CD4-positive, alpha-beta T cell treated with Interleukin-2 at 100 ng/mL for 4 hours (primary cell): ENCODE measurements around the gene KLF16.

Experiments
- DNase-seq: peaks from one replicate; pipeline ENCODE4 v3.0.0-alpha.2; 2020; ENCODE audit warnings: low spot score

KLF16 gene

DNA sequence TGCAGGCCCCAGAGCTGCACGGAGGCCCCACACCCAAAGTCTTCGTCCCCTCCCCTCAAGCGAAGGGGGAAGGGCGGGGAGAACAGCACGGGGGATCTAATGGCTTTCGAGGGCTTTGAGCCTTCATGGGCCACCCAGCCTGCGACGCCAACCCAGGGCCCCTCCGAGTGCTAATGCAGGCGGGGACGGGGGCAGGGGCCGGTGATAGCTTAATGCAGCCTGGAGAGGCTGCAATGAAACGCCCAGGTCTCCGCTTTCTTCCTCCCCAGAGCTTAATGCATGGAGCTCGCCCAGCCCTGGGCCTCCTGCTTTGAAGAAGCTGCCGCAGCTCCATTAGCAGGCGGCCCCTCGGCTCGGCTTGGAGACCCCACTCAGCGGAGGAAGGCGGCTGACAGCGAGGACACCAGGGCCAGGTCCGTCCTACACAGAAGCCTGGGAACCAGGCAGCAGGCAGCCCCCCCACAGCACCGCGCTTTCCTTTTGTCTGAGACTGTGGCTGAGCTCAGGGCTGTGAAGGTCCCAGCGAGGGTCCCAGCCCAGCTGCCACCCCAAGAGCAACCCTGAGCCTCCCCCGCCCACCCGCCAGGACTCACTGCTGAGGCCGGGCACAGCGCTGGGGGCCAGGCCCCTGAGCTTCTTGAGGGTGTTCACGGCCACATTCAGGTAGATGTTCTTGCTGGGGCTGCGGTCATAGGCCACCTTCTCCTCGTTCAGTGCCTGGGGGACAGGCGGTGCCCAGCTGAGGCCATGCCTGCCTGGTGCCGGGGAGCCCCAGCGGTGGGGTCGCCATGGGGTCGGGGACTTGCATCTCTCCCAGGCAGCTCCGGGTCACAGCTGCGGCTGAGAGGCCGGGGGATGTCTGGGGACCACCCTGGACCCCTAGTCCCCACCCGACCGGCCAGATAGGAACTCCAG is 43.8 kb downstream of the KLF16 start:
- no peak for DNase-seq

GRCh38 chr19:1818549-1819195 is 44.7 kb downstream of the KLF16 start:
- DNase-seq, result no peak

DNA sequence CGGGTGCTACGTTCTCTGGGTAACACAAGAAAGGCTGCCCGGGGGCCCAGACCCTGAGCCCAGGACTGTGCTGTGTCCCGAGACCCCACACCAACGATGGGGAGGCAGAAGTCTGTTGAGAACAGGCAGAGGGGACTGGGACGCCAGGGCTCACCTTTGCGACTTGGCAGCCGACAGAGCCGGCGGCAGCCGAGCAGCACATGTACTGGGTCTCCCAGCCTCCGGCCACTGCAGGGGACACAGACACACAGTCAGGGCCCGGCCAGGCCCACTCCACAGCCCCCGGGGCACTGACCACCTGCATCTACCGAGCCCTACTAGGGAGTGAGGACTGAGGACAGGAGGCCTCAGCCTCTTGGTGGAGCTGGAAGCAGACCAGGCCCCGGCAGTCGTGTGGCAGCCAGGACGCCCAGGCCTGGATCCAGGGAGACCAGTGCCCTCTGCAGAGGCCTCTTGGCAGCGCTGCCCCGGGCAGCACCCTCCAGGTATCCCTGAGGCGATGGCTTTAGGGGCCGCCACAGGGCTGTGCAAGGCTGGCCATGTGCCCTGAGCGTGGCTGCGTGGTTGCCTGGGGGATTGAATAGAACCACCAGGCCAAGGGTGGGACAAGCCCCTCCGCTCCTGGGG is 45.7 kb downstream of the KLF16 start:
- DNase-seq, result no peak

- no peak for DNase-seq
These were observed 46.7 kb downstream of the KLF16 start for GRCh38 chr19:1816530-1817298.

DNA sequence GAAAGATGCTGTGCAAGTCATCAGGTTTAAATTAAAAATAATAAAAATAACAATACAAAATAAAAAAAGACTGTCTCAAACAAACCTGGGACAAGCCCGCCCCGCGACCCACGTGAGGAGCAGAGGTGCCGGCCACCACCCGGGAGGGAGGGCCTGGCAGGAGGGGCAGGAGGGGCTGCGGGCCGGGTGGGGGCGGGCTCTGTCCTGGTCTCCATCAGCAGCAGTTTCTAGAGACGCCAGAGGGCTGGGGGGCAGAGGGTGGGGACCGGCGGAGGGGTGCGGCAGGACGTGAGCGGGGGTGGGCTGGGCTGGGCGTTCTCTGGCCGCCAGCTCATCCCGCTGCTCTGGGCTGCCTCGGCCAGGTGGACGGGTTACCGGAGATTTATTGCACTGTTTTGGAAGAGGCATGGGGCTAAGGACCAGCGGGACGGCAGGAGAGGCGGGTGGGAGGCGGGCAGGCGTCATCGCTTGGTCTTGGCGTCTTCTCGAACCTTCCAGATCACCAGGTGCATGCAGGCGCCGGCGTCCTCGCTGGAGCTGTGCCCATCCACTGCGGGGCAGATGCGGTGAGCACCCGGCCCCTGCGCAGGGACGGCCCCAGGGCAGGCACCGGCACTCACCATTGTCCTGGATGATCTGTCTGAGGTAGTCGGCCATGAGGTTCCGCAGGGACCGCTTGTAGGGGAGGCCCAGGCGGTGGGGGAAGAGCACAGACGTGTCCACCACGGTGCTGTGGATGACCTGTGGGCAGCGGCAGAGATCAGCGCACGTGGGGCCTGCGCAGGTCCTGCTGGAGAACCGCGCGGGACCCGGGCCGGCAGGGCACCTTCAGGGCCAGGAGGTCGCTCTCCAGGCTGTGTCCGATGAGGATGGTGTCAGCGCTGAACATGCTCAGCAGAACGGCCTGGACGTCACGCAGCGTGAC is 47.5 kb downstream of the KLF16 start:
- DNase-seq, result no peak

- DNase-seq, result no peak
These were observed 48.4 kb downstream of the KLF16 start for GRCh38 chr19:1814833-1815604.

- no peak for DNase-seq
These were observed 49.0 kb downstream of the KLF16 start for GRCh38 chr19:1814391-1814790.

GRCh38 chr19:1813192-1814182 is 49.9 kb downstream of the KLF16 start:
- no peak for DNase-seq

DNA sequence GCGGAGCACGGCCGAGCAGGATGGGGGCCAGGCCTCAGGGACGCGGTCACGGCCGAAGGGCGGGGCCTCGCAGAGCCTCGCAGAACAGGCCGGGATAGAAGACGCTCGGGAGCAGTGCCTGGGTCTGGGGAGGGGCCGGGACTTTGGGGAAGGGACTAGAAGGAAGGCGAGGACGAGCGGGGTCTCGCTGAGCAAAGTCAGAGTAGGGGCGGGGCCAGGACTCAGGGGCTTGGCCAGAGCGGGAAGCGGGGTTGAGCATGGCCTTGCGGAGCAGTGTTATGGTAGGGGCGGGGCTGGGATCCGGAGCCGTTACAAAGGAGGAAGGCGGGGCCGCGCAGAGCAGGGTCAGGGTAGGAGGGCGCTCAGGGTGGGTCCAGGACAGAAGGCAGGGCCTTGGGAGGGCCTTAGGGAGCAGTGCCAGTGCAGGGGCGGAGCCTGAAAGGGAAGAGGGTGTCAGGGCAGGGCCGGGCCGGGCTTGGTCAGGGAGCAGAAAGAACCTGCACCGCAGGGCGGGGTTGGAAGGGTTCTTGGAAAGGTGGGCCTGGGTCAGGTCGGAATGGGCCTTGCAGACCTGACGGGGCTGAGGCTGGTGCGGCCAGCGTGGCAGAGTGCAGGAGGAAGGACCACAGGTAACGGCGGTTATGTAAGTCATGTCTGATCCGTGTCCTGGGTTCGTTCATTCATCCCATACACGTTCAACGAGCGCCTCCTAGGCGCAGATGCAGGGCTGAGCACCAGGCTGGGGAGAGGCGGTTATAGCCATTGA is 50.8 kb downstream of the KLF16 start:
- peak; percentile 90 for DNase-seq

- DNase-seq, result peak; percentile 78
These were observed 51.4 kb downstream of the KLF16 start, which contains the start of gene ATP8B3 for GRCh38 chr19:1811942-1812425. ATP8B3 (minus strand) TSS chr19:1812276; CDS start chr19:1811736, 540 bp downstream.

GRCh38 chr19:1811472-1811894 is 51.9 kb downstream of the KLF16 start:
- DNase-seq, result peak; percentile 59

DNA sequence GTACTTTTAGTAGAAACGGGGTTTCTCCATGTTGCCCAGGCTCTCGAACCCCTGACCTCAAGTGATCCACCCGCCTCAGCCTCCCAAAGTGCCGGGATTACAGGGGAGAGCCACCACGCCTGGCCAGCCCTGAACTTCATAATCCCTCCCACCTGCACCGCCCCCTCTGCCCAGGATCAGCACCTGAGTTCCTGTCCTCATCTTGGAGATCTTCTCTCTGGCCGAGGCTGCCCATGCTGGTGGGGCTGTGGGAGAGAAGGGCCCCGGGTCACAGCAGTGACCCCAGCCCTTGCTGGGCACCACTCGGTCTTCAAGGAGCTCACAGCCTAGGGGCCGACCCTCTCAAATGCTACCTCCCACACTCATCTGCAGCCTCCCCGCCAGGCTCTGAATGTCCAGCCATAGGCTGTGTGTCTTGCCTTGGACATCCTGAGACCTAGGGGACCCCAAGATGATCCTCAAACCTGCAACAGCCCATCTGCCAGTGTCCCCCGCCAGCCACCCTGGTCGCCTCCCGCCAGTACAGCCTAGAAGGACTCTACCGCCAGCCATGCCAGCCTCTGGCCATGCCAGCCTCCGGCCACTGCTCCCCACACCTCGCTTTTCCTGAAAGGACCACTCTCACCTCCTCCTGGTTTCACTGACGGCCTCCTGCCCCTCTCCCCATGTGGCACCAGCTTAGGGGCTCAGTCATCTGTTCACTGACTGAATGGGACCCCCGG is 52.8 kb downstream of the KLF16 start:
- no peak for DNase-seq

DNA sequence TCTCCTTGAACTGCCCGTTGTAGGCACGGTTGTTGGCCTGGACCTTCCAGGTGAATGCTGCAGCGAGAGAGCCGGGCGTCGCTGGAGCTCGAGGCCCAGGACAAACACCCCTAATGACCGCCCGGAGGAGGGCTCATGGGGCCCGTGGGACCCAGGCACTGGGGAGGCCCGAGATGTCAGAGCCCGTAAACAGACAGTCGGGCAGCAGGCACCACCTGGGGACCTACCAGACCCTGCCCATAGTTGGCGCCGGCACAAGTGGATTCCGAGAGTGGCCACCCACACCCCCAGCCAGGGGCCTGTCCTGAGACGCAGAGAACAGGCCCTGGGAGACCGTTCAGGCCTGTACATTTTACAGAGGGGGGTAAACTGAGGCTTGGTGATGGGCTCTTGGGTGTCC is 53.7 kb downstream of the KLF16 start:
- no peak for DNase-seq

DNA sequence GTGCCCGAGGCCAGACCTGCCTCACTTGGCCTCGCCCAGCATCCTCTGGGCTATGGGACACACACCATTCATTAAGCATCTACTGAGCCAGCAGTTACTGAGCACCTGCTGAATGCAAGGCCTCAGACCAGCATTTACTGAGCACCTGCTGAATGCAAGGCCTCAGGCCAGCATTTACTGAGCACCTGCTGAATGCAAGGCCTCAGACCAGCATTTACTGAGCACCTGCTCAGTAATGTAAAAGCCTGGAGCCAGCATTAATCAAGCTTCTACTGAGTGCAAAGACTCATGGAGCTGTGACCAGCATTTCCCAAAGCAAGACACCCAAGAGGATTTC is 55.0 kb downstream of the KLF16 start:
- no peak for DNase-seq

DNA sequence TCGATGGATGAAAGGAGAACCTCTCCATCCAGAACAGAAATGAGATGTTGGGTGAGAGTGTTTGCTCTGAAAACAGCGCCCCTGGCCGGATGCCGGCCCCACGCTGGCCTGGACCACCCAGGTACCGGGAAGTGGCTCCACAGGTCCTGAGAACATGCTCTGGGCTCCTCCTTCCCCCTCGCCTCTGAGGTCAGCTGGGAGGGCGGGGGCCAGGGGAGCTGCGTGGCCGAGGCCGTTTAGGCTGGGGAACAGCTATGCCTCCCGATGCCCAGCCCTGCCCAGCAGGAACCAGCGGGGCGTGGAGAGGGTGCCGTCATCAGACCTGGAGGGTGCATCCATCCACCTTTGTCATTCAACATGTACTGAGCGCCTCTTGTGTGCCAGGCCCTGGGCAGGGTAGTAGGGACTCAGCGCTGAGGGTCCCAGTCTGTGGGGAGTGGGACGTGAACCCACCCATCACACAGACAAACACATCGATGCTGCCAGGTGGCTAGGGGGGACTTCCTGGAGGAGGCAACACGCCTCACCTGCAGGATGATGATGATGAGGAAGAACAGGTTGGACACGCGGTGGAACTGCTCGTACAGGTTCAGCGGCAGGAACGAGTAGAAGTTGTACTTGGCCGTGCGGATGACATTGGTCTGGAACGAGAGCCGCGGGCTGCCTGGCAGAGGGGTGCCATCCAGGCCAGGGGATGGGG is 55.5 kb downstream of the KLF16 start:
- no peak for DNase-seq

DNA sequence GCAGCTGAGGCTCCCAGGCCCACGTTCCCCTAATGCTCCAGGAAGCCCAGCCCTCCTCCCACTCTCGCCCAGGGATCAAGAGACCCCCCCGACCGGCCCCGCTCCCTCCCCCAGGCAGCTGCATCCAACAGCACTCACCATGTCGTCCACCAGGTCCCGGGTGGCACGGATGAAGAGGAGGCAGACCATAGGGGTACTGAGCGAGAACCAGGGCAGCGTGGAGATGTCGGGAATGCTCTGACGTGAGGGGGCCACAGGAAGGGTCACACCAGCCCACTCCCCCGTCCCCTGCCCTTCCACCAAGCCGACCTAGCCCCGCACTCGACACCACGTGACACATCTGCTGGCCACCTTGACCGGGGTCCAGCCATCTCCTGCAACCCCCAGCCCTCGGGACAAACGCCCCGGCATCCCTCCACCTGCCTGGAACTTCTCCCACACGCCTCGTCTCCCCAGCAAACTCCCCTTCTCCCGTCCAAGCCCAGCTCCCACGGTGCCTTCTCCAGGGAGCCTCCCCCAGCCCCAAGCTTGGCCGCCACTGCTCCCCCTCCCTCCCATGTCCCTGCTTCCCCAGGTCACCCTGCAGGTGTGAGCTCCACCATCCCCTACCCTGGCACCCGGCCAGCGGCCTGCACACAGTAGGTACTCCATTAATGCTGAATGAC is 56.2 kb downstream of the KLF16 start:
- no peak for DNase-seq
